Hindlimb muscle (tissue), 1 donor: ENCODE measurements around the gene ADCY10. TPM values are rescaled to one million over a fixed set of nuclear protein-coding genes. Genes with fewer than 3 reads are reported as not detected.
"Not testable (repeated sequence)": the region's sequence is repeated elsewhere in the genome, so short reads cannot be mapped to it uniquely, and the experiment has no call there.

ENCODE experiments used
- DNase-seq: peaks from one replicate; pipeline ENCODE4 v3.0.0-alpha.2; 2013
- polyA plus RNA-seq: library from polyadenylated mRNA; unstranded; fragments of 120-200 nt; gene quantifications from one replicate; pipeline ENCODE4 v1.2.1, GENCODE V29; 2013; ENCODE audit not compliant: insufficient read length

The ADCY10 gene, protein sequence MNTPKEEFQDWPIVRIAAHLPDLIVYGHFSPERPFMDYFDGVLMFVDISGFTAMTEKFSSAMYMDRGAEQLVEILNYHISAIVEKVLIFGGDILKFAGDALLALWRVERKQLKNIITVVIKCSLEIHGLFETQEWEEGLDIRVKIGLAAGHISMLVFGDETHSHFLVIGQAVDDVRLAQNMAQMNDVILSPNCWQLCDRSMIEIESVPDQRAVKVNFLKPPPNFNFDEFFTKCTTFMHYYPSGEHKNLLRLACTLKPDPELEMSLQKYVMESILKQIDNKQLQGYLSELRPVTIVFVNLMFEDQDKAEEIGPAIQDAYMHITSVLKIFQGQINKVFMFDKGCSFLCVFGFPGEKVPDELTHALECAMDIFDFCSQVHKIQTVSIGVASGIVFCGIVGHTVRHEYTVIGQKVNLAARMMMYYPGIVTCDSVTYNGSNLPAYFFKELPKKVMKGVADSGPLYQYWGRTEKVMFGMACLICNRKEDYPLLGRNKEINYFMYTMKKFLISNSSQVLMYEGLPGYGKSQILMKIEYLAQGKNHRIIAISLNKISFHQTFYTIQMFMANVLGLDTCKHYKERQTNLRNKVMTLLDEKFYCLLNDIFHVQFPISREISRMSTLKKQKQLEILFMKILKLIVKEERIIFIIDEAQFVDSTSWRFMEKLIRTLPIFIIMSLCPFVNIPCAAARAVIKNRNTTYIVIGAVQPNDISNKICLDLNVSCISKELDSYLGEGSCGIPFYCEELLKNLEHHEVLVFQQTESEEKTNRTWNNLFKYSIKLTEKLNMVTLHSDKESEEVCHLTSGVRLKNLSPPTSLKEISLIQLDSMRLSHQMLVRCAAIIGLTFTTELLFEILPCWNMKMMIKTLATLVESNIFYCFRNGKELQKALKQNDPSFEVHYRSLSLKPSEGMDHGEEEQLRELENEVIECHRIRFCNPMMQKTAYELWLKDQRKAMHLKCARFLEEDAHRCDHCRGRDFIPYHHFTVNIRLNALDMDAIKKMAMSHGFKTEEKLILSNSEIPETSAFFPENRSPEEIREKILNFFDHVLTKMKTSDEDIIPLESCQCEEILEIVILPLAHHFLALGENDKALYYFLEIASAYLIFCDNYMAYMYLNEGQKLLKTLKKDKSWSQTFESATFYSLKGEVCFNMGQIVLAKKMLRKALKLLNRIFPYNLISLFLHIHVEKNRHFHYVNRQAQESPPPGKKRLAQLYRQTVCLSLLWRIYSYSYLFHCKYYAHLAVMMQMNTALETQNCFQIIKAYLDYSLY (N-terminal part only)
- polyA plus RNA-seq = 0.17 TPM

DNA sequence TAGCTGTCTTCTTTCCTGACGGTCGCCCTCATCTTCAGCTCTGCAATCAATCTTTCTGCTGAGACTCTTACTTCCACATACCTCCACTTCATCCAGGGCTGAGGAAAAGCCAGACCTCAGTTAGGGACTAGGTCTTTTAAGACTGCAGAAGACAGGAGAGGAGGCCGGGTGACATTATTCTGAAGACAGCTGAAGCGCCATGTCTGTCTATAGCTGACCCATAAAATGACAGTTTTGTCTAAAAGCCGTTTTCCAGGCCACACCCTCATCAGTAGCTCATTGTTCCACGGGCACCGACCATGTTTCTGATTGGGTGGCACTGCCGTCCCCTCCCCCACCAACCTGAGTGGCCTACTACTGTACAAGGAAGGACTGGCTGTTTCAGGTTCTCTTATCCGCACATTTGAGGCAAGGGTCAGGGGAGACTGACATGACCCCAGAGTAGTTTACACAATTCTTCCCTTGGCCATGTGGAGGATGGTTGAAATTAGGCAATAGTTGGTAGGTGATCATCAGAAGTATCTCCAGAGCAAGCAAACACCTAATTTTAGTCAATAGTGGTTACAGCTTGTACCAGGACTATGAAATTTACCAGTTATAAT is at the start of gene ADCY10:
TSS of gene ADCY10 (minus strand) at position 240 of the 602 bp plus-strand sequence. CDS start 8,994 bp downstream, outside the sequence.
- no peak for DNase-seq

DNA sequence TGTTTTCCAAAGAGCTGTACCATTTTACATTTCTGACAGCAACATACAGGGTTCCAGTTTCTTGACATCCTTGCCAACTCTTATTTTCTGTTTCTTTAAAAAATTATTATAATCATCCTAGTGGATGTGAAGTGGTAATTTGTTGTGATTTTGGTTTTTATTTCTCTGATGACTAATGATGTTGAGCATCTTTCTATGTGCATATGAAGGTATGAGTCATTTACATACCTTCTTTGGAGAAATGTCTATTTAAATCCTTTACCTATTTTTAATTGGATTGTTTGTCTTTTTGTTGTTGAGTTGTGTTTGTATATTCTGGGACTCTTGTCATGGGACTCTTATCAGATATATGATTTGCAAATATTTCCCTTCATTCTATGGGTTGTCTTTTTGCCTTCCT is 43.8 kb upstream of the ADCY10 start:
- no peak for DNase-seq

DNA sequence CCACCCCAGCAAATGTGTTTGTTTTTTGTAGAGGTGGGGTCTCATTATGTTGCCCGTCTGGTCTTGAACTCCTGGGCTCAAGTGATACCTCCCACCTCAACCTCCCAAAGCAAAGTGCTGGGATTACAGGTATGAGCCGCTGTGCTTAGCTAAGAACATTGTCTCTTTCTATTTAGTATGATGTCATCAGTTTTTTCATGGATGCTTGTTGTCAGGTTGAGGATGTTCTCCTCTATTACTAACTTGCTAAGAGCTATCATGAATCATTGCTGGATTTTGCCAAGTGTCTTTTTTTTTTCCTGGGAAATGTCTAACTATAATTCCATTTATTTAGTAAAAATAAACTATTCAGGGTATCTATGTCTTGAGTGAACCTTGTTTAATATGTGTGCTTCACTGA is 42.0 kb upstream of the ADCY10 start:
- no peak for DNase-seq

DNA sequence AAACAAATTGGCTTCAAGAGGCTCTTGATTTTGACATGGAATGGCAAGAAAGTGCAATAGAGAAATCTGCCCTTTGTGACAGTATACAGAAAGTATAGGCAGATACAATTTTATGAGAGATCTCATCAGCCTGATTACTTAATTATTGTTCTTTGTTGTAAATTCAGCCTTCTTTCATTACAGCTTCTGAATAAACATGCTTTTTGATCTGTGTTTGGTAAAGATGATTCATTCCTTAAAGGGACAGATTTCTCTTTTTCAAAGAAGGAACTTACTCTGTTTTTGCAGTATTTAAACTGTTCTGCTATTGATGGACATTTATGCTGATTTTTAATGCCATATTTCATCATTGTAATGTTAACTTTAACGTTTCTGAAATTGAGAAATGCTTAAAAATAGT is 36.6 kb upstream of the ADCY10 start:
- DNase-seq = no peak

DNA sequence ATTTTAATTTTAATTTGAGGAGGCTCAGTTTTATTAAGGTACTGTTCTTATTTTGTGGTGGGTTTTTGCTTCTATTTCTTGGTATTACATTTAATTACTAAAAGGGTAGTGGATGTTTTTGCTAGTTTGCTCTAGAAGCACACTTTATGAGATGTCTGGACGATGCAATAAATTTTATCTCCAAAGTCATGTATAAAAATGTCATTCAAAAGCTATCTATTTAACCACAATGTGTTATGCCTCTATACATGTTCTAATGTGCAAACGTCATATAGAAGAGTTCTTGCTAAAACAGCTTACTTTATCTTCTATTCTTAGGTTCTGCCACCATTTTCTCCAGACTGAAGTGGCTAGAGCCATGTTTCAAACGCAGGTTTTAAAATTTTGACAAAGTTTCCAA is 35.9 kb upstream of the ADCY10 start:
- DNase-seq = no peak

DNA sequence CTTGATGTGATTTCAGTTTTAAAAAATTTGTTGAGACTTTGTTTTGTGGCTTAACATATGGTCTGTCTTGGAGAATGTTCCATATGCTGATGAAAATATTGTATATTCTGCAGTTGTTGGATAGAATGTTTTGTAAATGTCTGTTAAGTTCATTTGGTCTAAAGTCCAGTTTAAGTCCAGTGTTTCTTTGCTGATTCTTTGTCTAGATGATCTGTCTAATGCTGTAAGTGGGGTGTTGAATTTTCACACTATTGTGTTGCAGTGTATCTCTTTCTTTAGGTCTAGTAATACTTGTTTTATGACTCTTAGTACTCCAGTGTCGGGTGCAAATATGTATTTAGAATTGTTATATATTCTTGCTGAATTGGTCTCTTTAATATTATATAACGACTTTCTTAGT is 33.8 kb upstream of the ADCY10 start:
- no peak for DNase-seq

DNA sequence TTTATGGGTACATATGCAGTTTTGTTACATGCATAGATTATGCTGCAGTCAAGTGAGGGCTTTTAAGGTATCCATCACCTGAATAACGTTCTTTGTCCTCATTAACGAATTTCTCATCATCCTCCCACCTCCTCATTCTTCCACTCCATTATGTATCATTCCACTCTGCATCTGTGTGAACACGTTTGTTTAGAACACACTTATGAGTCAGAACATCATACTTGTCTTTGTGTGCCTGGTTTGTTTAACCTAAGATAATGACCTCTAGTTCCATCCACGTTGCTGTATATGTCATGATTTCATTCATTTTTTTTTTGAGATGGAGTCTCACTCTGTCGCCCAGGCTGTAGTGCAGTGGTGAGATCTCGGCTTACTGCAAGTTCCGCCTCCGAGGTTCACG is 29.6 kb upstream of the ADCY10 start:
- no peak for DNase-seq

DNA sequence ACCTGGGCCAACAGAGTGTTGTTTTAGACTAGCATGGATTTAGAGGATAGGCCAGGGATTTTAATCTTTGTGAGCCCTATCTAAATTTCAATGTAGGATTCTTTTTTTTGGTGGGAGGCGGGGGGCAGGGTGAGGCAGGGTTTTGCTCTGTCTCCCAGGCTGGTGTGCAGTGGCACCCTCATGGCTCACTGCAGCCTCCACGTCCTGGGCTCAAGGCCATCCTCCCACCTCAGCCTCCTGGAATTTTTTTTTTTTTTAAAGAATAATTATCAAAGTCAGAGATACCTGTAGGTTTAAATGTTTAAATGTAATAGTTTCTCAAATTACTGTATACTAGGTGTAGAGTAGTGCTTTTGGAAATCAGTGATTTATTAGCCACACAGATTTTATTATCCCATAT is 26.3 kb upstream of the ADCY10 start:
- DNase-seq = no peak

DNA sequence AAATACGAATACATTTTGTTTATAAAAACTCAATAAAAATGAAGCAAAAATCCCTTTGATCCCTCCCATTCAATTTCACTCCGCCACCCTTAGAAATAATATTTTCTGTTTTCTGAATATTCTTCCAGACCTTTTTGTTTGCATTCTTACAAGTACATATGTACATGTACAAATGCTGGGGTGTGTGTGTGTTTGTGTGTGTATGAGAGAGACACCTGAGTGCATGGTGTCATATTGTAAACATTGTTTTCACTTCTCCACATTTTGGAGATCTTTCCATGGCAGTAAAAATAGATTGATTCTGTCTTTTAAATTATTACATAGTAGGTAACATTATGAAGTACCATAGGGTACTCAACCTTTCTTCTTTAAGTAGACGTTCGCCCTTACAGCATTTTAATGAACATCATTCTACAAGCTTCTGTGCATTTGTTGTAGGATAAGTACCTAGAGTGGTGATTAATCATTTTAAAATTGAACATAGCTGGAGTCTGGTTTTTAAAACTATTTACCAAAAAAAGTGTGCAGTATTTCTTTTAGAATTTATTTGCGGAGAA is 24.2 kb upstream of the ADCY10 start:
- DNase-seq = no peak

DNA sequence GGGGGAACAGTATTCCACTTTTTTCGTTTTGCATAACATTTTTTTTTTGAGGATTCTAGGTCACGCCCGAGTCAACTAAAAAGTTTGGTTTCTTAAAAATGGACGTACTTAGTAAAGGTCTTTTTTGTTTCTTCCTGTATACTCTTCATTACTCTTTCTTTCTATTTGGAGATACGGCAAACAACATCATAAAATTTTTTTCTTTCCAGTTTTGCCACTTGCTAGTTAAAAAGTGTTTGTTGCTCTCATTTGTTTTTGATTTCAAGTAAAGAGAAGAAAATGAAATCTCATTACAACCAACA is 23.7 kb upstream of the ADCY10 start:
- no peak for DNase-seq

DNA sequence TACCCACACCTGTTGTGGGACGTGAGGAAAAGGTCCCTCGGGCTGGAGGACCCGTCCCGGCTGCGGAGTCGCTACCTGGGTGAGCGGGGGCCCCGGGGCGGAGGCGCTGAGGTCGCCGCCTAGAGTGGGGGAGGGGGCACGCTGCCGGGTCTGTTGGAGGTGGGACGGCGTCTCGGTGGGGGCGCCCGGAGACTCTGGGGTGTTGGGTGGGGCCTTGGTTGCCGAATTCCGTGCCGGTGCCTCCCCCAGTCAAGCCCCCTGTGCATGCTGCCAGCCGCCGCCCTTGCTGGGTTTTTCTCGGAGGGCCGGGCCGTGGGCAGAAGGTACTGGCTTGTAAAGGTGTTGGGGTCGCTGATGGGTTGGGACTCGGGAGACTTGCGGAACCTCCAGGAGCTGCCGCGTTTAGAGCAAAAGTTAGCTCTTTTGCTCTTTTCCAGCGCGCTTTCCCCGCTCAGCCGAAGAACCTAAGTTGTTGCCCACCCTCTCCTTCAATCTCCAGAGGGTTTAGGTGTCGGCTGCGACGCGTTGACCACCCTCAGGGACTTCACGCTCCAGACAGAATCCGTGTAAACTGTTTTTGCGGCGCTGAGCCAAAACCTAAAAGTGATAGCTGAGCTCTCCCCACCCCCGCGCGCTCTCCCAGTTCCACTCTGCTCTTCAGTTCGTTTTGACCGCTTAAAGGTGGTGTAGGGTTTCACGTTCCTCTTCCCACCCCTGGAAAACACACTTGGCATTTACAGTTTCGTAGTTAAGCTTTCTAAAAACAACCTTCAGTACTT is 23.2 kb upstream of the ADCY10 start, which contains the start of gene MPC2:
TSS of gene MPC2 (minus strand) at position 143 of the 779 bp plus-strand sequence. CDS start 1,231 bp downstream, outside the sequence.
- DNase-seq = peak; percentile 82

DNA sequence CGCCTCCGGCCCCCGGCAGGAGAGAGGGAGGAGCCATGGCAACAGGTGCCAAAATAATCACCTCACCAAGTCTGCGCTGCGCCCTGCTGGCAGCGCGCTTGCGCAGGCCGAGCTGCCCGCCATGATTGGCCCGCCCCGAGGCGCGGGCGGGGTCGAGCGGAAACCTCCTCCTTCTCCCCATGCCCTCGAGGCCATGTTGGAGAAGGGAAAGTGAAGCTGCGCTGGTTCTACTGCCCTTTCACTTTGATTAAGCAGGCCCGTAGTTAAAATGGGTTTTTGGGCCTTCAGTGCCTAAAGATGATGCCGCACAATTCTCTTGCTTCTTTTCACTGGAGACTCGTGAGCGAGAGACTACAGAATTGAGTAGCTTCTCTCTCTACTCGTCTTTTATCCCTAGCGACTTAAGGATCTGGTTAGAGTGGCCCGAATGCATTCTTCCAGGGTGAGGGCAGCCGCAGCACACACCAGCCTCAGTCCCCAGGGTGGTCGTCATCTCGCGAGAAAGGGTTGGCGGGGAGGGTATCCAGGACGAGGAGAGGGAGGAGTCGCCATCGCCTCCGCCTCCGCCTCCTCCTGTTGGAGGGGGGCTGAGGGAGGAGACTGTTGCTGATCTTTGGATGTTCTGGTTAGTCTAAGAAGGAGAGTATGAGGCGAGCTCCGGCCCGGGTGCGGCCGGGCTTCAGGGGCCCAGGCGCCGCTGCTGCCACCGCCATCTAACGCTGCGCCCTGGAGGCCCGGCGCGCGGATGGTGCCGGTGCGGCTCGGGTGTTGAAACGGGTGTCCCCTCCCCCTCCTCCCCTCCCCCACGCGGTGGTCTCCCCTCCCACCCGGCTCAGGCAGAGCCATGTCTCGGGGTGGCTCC is 22.4 kb upstream of the ADCY10 start, which contains the start of gene DCAF6:
TSS of gene DCAF6 (plus strand) at position 616 of the 862 bp plus-strand sequence. CDS start at position 845, 229 bp downstream.
- peak; percentile 99 for DNase-seq

DNA sequence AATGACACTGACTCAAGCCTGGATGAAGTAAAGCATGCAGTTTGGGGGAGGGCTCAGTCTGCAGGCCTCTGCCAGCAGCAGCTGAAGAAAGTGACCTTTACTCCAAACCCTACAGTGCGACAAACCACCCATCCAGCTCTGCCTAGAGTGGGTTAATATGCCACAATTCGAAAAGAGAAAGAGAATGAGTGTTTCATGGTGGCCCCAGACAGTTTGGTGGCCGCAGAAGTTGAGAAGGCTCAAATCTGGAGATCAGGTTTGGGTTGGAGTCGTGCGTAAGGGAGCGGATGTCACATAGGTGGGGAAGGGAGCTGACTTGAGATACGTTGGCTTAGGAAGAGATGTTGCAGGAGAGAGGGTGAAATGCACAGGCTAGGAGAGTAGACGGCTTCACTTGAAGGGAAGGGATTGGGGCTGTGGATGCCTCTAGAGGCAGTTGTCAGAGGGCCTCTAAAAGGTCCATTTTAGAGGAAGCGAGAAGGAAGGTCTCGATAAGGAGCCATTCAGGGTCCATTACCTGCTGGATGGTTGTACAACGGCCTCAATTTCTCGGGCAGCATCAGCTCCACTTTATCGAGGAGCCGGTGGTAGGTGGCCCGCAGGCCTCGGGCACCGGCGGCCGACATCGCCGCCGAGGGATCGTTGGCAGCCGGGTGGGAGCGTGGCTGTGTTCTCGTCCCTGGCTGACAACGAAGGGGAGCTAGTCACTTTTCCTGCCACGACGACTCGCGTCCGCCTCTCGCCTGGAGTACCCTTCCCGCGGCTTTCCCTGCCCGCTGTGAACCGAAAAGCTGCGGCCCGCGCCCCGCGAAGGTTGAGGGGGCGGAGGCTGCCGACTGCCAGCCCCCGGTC is 21.5 kb upstream of the ADCY10 start:
- peak; percentile 59 for DNase-seq

DNA sequence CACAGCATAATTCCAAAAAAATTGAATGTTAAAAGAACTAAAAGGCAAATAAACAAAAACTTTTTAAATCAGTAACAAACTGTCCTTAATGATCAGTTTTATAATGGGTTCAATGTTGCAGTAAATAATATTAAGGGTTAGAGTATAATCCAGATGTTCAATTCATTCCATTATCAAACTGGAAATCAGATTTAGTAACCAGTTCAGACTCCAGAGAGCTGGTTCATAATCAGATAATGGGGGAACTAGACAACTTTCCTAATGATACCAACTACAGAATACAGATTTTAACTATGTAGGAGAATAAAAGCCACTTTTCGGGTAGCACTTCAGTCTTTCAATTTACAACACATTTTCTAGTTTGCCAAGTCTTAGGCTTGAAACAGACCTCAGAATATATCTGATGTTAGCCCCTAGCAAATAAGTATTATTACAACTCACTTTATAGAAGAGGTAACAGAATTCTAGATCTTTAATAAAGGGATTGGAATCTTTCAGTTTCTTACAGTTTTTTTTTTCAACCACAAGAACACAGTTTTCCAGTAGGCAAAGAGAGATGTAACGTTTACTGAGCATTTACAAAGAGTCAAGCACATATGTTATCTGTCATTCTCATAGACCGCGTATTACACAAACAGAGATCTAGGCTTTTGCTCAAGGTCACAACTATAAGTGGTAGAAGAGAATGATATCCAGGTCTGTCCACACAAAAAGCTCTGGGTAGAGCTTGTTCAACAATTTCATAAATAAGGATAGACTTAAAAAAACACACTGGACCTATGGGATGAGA is 20.7 kb upstream of the ADCY10 start:
- DNase-seq = no peak

DNA sequence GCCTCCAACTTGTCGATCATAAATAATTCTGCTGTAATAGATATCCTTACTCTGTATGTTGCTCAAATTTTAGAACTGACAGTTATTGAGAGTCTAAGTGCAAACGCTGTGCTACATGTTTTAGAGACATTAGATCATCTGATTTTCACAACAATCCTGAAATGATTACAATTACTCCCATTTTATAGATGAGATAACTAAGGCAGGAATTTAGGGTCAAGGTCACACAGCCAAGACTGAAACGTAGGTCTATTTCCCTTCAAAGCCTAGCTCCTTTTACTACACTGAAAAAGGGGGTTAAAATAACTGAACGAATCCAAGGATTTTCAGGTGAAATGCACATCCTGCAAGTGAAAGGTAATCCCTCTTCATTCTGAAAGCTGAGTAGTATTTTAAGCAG is 19.9 kb upstream of the ADCY10 start:
- DNase-seq = no peak

DNA sequence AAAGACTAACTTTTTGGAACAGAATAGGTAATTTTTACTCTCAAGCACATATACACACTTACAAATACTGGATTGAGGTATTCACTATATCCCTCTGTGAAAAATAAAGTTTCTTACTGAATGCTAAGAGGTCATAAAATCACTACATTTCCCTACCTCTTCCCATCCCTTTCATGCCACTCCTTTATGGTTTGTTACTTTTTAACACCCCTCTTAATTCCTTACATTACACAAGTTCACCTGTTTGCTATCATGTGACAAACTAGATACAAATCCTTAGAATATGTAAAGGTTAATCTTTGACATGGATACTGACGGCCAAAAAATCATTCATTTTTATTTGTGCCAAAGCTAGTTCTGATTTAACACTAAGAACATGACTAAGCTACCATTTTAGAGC is 15.8 kb upstream of the ADCY10 start:
- DNase-seq = no peak

DNA sequence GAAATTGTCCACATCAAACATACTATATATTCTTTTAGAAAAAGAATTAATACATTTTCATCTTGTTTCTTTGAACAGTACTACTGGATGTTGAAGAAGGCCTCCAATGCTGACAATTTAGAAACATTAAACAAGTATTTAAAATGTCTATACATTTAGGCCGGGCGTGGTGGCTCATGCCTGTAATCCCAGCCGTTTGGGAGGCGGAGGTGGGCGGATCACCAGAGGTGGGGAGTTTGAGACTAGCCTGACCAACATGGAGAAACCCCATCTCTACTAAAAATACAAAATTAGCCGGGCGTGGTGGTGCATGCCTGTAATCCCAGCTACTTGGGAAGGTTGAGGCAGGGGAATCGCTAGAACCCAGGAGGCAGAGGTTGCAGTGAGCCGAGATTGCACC is 15.0 kb upstream of the ADCY10 start:
- DNase-seq = not testable (repeated sequence)

DNA sequence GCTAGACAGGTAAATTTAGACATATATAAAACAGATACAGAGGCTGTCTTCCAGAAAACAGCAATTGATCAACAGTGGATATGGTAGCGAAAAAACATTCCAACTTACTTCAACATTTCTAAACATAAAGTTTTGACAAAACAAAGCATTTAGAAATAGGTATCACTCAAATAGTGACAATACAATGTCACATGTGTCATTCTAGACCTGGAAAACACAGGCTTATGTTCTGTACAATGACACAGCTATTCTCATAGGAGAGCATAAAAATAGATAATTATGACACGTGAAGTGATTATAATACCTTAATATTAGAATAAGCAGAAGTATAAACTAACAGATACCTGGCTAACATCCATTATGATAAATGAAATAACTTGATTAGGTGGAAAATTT is 14.5 kb upstream of the ADCY10 start:
- DNase-seq = no peak
